ENCODE results near the gene NINL.

DNA sequence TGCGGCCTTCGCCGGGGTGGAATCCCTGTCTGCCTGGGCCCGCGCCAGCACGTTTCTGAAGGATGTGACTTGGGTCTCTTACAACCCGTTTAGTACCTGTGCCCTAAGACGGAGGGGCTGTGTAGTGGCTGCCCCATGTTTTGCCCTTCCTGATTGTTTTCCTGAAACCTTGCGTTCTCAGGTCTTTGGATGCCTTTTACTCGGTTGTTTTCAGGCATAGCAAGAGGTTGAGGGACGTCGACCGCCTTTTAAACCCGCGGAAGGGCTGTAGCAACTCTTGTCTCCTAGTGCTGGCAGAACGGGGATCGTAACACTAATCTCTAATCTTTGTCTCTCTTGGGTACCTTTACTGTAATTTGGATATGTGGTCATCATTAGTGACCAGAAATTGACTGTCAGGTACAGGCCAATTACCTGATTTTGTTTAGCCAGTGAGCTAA lies 39.2 kb upstream of the NINL start:
- TF ChIP-seq, protein P1, sequence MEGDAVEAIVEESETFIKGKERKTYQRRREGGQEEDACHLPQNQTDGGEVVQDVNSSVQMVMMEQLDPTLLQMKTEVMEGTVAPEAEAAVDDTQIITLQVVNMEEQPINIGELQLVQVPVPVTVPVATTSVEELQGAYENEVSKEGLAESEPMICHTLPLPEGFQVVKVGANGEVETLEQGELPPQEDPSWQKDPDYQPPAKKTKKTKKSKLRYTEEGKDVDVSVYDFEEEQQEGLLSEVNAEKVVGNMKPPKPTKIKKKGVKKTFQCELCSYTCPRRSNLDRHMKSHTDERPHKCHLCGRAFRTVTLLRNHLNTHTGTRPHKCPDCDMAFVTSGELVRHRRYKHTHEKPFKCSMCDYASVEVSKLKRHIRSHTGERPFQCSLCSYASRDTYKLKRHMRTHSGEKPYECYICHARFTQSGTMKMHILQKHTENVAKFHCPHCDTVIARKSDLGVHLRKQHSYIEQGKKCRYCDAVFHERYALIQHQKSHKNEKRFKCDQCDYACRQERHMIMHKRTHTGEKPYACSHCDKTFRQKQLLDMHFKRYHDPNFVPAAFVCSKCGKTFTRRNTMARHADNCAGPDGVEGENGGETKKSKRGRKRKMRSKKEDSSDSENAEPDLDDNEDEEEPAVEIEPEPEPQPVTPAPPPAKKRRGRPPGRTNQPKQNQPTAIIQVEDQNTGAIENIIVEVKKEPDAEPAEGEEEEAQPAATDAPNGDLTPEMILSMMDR (IDR thresholded peaks at IDR 0.05) = no peak
- TF ChIP-seq POLR2A (IDR thresholded peaks at IDR 0.05) = no peak
